Breast epithelium (tissue), 4 donors: ENCODE results near the gene TENM4. TPM values are rescaled to one million over a fixed set of nuclear protein-coding genes. Genes with fewer than 3 reads are reported as not detected.

Experiments
- DNase-seq, 2 donors: peaks; one replicate each; pipeline ENCODE4 v3.0.0-alpha.2; 2019; ENCODE audit warnings: low spot score in 2 of 2
- H3K27ac ChIP-seq, 2 donors: fragments of 200-600 bp; sonication (generic) in 1 of 2; one replicate each; pipeline ENCODE4 v1.5.1; 2016 to 2019; ENCODE audit warnings: mild to moderate bottlenecking in 1 of 2
- H3K27me3 ChIP-seq, 2 donors: fragments of 200-600 bp; sonication (generic) in 1 of 2; one replicate each; pipeline versions ENCODE4 v1.5.1 to v1.6.0; 2017 to 2019; ENCODE audit warnings: control low read depth in 1 of 2, mild to moderate bottlenecking in 1 of 2
- H3K36me3 ChIP-seq: fragments of 200-600 bp; one replicate; pipeline ENCODE4 v1.5.1; 2019
- H3K4me1 ChIP-seq, 2 donors: fragments of 200-600 bp; sonication (generic); one replicate each; pipeline ENCODE4 v1.5.1; 2016 to 2019; ENCODE audit warnings: control low read depth in 1 of 2
- H3K4me3 ChIP-seq, 3 donors: fragments of 200-600 bp; sonication (generic); 1 replicate in 2 of 3; 2 replicates in 1 of 3; pipeline ENCODE4 v1.5.1; 2016 to 2019; ENCODE audit warnings: mild to moderate bottlenecking in 3 of 3, moderate library complexity in 2 of 3
- H3K9me3 ChIP-seq, 2 donors: fragments of 200-600 bp; sonication (generic) in 1 of 2; one replicate each; pipeline ENCODE4 v1.5.1; 2016 to 2019; ENCODE audit warnings: control low read depth in 1 of 2
- POLR2A ChIP-seq: fragments of 450-650 bp; IDR thresholded peaks from one replicate; pipeline ENCODE4 v1.6.1; 2016; ENCODE audit warnings: antibody characterized with exemption, mild to moderate bottlenecking, moderate library complexity
- POLR2AphosphoS5 ChIP-seq, 3 donors: sonication (generic); formaldehyde crosslinking; IDR thresholded peaks; one replicate each; pipeline ENCODE4 v1.6.1; 2017; ENCODE audit warnings: antibody characterized with exemption in 3 of 3
- intact Hi-C: fragments of 100-400 bp; cut with DNase I; formaldehyde crosslinking; loops from one replicate; pipeline ENCODE4 v1.15.1; 2023; ENCODE audit warnings: low total_unique reads
- total RNA-seq, 3 donors: library from RNA; depleted of rRNA; stranded (reverse); fragments of >200 nt; gene quantifications; one replicate each; pipeline ENCODE4 v1.1.0, GENCODE V29; 2016
- TF ChIP-seq, protein P1 (sequence below), 3 donors: fragments of 450-650 bp; IDR thresholded peaks; one replicate each; pipeline ENCODE4 v1.5.1; 2016 to 2017; ENCODE audit warnings: antibody characterized with exemption in 3 of 3, mild to moderate bottlenecking in 3 of 3, moderate library complexity in 3 of 3

TENM4 gene
- total RNA-seq, 3 donors from 2014 or later = 0.29 to 7.9 (median 4.8) TPM

DNA sequence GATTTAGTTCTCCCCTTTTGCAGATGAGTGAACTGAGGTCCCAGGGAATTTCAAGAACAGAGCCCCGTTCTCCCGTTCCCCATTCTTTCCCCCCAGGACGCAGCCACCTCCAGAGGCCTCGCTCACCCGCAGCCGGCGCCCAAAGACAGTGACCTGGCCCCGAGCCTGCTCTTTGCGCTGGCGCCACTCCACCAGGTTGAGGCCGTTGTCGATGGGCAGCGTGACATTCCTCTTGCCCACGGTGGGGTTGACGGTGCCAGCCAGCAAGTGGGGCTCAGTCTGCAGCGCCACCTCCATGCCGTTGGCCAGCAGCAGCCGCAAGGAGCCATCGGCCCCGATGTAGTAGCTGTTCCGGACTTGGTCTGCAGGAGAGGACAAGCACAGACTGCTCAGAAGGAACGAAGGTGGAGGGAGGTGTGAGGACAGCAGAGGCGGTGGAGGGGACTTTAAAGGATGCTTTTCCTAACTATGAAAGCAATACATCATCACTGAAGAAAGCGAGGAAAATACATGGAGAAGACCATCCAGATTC lies 764.7 kb downstream of the TENM4 start:
- intact Hi-C loops = no loop called here
- DNase-seq = no peak
- Histone ChIP-seq H3K9me3 (no peaks in the 10 kb centered on the region), H3K27ac (no peak overlapping the region), H3K4me1 (no peaks in the 10 kb centered on the region), H3K36me3 (no peaks in the 10 kb centered on the region), H3K4me3 (no peak overlapping the region), H3K27me3 (no peaks in the 10 kb centered on the region)
- TF ChIP-seq, protein P1, sequence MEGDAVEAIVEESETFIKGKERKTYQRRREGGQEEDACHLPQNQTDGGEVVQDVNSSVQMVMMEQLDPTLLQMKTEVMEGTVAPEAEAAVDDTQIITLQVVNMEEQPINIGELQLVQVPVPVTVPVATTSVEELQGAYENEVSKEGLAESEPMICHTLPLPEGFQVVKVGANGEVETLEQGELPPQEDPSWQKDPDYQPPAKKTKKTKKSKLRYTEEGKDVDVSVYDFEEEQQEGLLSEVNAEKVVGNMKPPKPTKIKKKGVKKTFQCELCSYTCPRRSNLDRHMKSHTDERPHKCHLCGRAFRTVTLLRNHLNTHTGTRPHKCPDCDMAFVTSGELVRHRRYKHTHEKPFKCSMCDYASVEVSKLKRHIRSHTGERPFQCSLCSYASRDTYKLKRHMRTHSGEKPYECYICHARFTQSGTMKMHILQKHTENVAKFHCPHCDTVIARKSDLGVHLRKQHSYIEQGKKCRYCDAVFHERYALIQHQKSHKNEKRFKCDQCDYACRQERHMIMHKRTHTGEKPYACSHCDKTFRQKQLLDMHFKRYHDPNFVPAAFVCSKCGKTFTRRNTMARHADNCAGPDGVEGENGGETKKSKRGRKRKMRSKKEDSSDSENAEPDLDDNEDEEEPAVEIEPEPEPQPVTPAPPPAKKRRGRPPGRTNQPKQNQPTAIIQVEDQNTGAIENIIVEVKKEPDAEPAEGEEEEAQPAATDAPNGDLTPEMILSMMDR (IDR thresholded peaks at IDR 0.05) = no peak
- TF ChIP-seq POLR2AphosphoS5 (IDR thresholded peaks at IDR 0.05) = no peak
- no peak for TF ChIP-seq POLR2A

DNA sequence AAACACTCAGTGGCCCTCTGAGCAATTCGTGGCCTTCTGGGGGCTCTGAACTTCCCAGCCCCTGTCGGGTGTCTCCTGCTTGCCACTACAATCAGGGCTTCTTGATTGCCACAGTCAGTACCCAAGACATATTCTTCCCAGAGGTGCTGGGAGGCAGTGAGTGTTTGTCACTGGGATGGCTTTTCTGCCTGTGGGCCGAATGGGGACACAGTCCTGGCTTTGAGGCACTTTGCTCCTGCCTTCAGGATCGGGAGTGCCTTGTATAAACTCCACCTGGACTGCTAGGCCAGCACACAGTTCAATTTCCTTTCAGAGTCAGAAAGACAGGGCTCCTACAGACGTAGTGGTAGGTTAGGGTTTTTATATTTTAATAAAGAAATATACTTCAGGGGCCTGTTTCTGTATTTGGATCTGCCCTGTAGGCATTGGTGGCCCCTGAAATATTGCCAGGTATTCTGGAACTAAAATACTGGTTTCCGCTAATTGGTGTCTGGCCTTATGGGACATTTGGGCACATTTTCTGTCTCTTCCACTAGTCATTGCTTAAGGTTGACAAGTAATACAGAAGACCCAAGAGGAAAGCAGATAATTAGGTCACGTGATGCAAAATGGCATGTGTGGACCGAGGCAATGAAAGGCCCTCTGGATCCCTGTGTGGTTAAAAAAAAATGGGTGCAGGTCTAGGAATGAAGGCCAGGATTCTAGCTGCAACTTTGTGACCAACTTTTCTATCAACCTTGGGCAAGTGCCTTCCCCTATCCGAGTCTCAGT lies 767.8 kb downstream of the TENM4 start:
- no peak for DNase-seq
- H3K4me3 ChIP-seq = no peak overlapping the region
- TF ChIP-seq POLR2AphosphoS5 (IDR thresholded peaks at IDR 0.05) (no peak), POLR2A (no peak)
- TF ChIP-seq, protein P1 (IDR thresholded peaks at IDR 0.05) = no peak

DNA sequence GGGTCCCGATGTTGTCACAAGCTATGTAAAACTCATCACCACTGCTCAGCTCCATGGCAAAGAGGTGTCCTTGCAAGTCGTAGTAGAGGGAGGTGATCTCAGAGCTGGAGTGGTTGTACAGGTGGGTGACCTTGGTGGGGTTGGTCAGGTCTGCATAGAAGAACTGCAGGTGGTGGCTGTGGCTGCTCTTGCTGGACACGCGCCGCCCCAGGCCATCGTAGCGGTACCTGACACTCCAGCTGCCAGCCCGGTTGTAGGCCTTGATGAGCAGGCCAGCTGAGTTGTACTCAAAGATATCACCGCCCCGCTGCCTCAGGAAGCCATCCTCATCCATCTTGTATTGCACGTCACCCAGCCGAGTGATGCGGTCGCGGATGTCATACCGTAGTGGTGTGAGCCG lies 771.6 kb downstream of the TENM4 start:
- intact Hi-C loops = no loop called here
- no peaks in the 10 kb centered on the region for H3K9me3 ChIP-seq
- TF ChIP-seq POLR2A (no peak), POLR2AphosphoS5 (IDR thresholded peaks at IDR 0.05) (no peak)
- TF ChIP-seq, protein P1 (IDR thresholded peaks at IDR 0.05) = no peak

More for the DNA sequence above, 767.8 kb downstream of the TENM4 start:
- Histone ChIP-seq H3K27ac (no peak overlapping the region), H3K4me1 (no peaks in the 10 kb centered on the region), H3K27me3 (no peaks in the 10 kb centered on the region), H3K9me3 (no peaks in the 10 kb centered on the region), H3K36me3 (no peaks in the 10 kb centered on the region)
- intact Hi-C loops = no loop called here

DNA sequence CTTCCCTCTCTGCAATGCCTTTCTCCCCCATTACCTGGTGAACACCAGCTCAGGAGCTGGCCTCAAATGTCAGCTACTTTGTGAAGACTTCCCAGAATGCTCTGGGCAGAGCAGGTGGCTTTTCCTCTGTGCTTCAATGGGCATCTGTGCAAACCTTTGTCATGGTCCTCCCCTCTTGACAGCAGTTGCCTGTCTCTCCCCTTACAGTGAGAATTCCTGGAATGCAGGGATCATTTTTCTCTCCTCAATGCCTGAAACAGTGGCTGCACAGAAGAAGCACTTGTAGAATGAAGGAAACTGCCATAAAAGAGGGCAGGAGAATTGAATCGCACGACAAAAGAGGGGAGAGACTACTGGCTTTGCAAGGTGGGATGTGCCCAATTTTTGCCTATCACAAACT lies 773.4 kb downstream of the TENM4 start:
- TF ChIP-seq POLR2A (no peak), POLR2AphosphoS5 (IDR thresholded peaks at IDR 0.05) (no peak)
- TF ChIP-seq, protein P1 (IDR thresholded peaks at IDR 0.05) = no peak
- H3K4me3 ChIP-seq = no peak overlapping the region
- H3K27me3 ChIP-seq = no peaks in the 10 kb centered on the region
- DNase-seq = no peak
- no peaks in the 10 kb centered on the region for H3K4me1 ChIP-seq
- H3K27ac ChIP-seq = no peak overlapping the region
- intact Hi-C loops = no loop called here
- H3K36me3 ChIP-seq = no peaks in the 10 kb centered on the region
- H3K9me3 ChIP-seq = no peaks in the 10 kb centered on the region

More for the DNA sequence above, 771.6 kb downstream of the TENM4 start:
- Histone ChIP-seq H3K27ac (no peak overlapping the region), H3K36me3 (no peaks in the 10 kb centered on the region), H3K27me3 (no peaks in the 10 kb centered on the region), H3K4me1 (no peaks in the 10 kb centered on the region), H3K4me3 (no peak overlapping the region)
- no peak for DNase-seq

DNA sequence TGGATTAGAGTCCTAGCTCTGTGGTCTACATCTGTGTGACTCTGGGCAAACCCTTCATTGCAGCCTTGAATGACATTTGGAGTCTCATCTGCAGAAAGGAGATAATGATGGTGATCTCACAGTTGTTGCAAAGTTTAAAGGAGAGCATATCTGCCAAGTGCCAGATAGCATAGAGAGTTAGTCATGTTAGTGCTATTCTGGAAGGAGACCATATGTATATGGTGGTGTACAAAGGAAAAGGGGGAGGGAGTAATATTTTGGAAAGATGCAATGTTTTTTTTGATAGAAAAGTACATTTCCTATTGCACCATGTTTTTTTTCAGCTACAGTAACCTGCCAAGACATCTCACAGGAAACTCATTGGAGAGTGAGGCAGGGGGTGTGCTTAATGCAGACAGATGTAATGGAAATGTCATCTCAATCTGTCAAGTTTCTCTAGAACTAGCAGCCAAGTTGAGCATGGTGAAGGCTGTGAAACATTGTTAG lies 774.1 kb downstream of the TENM4 start:
- DNase-seq = no peak
- no peaks in the 10 kb centered on the region for H3K36me3 ChIP-seq
- H3K27me3 ChIP-seq = no peaks in the 10 kb centered on the region
- no peaks in the 10 kb centered on the region for H3K9me3 ChIP-seq
- TF ChIP-seq POLR2A (no peak), POLR2AphosphoS5 (IDR thresholded peaks at IDR 0.05) (no peak)
- TF ChIP-seq, protein P1 (IDR thresholded peaks at IDR 0.05) = no peak
- no peak overlapping the region for H3K27ac ChIP-seq
- H3K4me3 ChIP-seq = no peak overlapping the region
- intact Hi-C loops = no loop called here
- H3K4me1 ChIP-seq = no peaks in the 10 kb centered on the region
